ENCODE data around the gene OPN3. TPM values are rescaled to one million over a fixed set of nuclear protein-coding genes. Genes with fewer than 3 reads are reported as not detected.

OPN3 gene
- total RNA-seq, 4 donors from 2014 or later, result 3.5 to 13.9 (median 4.8) TPM

DNA sequence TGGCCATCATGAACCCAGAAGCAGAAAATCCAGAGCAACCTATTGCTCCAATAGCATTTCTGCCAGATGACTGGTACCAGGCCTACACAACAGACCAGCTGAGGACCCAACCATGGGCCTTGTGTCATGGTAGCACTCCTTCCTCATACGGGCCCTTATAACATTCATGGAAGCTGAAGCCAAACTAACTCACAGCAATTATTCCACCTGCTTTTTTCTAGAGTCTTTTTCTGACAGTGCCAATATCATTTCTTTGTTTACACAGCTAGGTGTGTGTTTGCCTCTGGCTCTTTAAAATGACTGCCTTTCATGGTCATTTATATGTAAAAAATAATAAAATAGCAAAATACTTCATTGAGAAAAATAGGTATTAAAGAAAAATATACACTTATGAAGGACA, 8.0 kb upstream of the OPN3 start:
- no peaks in the 10 kb centered on the region for H3K9me3 ChIP-seq
- no peaks in the 10 kb centered on the region for H3K36me3 ChIP-seq
- no peaks in the 10 kb centered on the region for H3K27me3 ChIP-seq
- no peak overlapping the region for H3K4me3 ChIP-seq
- H3K4me1 ChIP-seq, result no peaks in the 10 kb centered on the region
- WGBS, 2 donors (ENCODE audit: low coverage in 1 of 2), result 89 to 100% methylated on average over 1 of the region's 1 CpG
- H3K27ac ChIP-seq, result no peak overlapping the region
- no peak for TF ChIP-seq CTCF (IDR thresholded peaks at IDR 0.05)
- TF ChIP-seq POLR2AphosphoS5 (IDR thresholded peaks at IDR 0.05), result no peak
- TF ChIP-seq POLR2A (IDR thresholded peaks at IDR 0.05), result no peak
- TF ChIP-seq EP300 (IDR thresholded peaks at IDR 0.05), result no peak
- no peak for ATAC-seq

GRCh38 chr1:241647658-241648057, 7.5 kb upstream of the OPN3 start:
- no peaks in the 10 kb centered on the region for H3K27me3 ChIP-seq
- 69 to 100% methylated on average over 1 of the region's 1 CpG for WGBS, 2 donors (ENCODE audit: low coverage in 1 of 2)
- H3K36me3 ChIP-seq, result no peaks in the 10 kb centered on the region
- TF ChIP-seq CTCF (IDR thresholded peaks at IDR 0.05) (no peak), EP300 (IDR thresholded peaks at IDR 0.05) (no peak), POLR2A (IDR thresholded peaks at IDR 0.05) (no peak), POLR2AphosphoS5 (IDR thresholded peaks at IDR 0.05) (no peak)
- H3K9me3 ChIP-seq, result no peaks in the 10 kb centered on the region
- no peak for ATAC-seq
- H3K4me3 ChIP-seq, result no peak overlapping the region
- no peaks in the 10 kb centered on the region for H3K4me1 ChIP-seq
- no peak overlapping the region for H3K27ac ChIP-seq

GRCh38 chr1:241646201-241646600, 6.0 kb upstream of the OPN3 start:
- Histone ChIP-seq H3K4me3 (no peak overlapping the region), H3K27me3 (no peaks in the 10 kb centered on the region), H3K36me3 (no peaks in the 10 kb centered on the region), H3K4me1 (no peaks in the 10 kb centered on the region), H3K9me3 (no peaks in the 10 kb centered on the region), H3K27ac (no peak overlapping the region)
- TF ChIP-seq EP300 (IDR thresholded peaks at IDR 0.05), result no peak
- TF ChIP-seq POLR2A (IDR thresholded peaks at IDR 0.05), result no peak
- no peak for TF ChIP-seq CTCF (IDR thresholded peaks at IDR 0.05)
- TF ChIP-seq POLR2AphosphoS5 (IDR thresholded peaks at IDR 0.05), result no peak
- 44% methylated on average over 5 of the region's 7 CpGs; no CpG with 5 or more reads in 1 of the 2 donors for WGBS, 2 donors (ENCODE audit: low coverage in 1 of 2)
- no peak for ATAC-seq

DNA sequence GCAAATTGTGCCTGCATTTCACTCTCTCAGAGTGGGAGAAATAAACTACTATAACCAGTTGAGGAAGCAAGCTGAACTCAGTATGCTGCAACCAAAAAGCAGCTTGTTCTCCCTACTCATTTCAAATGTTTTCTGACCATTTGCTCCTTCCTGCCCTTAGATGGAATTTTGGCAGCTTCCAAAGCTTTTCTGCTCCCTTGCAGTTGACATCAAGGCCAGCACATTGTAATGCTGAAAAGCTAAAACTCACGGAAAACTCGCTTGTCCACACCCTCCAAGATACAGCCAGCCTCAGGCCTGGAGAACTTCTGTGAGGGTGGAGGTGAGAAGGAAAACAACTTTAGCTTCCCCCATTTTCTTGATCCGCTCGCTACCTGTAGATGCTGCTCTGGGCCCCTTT, 5.0 kb upstream of the OPN3 start:
- no peaks in the 10 kb centered on the region for H3K36me3 ChIP-seq
- ATAC-seq, result no peak
- 49% methylated on average over 4 of the region's 4 CpGs; no CpG with 5 or more reads in 1 of the 2 donors for WGBS, 2 donors (ENCODE audit: low coverage in 1 of 2)
- no peaks in the 10 kb centered on the region for H3K27me3 ChIP-seq
- no peaks in the 10 kb centered on the region for H3K9me3 ChIP-seq
- no peak overlapping the region for H3K27ac ChIP-seq
- peaks cover 0 to 5% (median 0%) of the 10 kb centered on the region in 3 donors for H3K4me1 ChIP-seq
- TF ChIP-seq POLR2AphosphoS5 (IDR thresholded peaks at IDR 0.05) (no peak), POLR2A (IDR thresholded peaks at IDR 0.05) (no peak), EP300 (IDR thresholded peaks at IDR 0.05) (no peak), CTCF (IDR thresholded peaks at IDR 0.05) (no peak)
- H3K4me3 ChIP-seq, result no peak overlapping the region

- 93 to 100% methylated on average over 2 of the region's 2 CpGs for WGBS, 2 donors (ENCODE audit: low coverage in 1 of 2)
These were observed 4.1 kb upstream of the OPN3 start for GRCh38 chr1:241644259-241644658.

More at GRCh38 chr1:241644259-241644658, 4.1 kb upstream of the OPN3 start:
- no peaks in the 10 kb centered on the region for H3K9me3 ChIP-seq
- H3K36me3 ChIP-seq, result no peaks in the 10 kb centered on the region
- H3K4me3 ChIP-seq, result no peak overlapping the region
- H3K27me3 ChIP-seq, result no peaks in the 10 kb centered on the region
- ATAC-seq, result no peak
- TF ChIP-seq CTCF (IDR thresholded peaks at IDR 0.05) (no peak), POLR2A (IDR thresholded peaks at IDR 0.05) (no peak), POLR2AphosphoS5 (IDR thresholded peaks at IDR 0.05) (no peak), EP300 (IDR thresholded peaks at IDR 0.05) (no peak)
- H3K4me1 ChIP-seq, result peaks cover 0 to 7% (median 0%) of the 10 kb centered on the region in 3 donors
- no peak overlapping the region for H3K27ac ChIP-seq

All from gastroesophageal sphincter (tissue), 4 donors.